Panc1 (cell line): ENCODE measurements around the gene HUS1. TPM values are rescaled to one million over a fixed set of nuclear protein-coding genes. Genes with fewer than 3 reads are reported as not detected.

Source experiments
- ATAC-seq: fragments of 200-7000 bp; cut with Tn5 transposase; 2 replicates; pipeline ENCODE4 v1.9.1; 2020; ENCODE audit warnings: mild to moderate bottlenecking, moderate library complexity
- BruUV-seq: library from RNA; stranded (reverse); fragments of 400-500 nt; replicated peaks from 2 replicates; lab custom pipeline; 2021; lab: Mats Ljungman, UMichigan
- CTCF ChIA-PET: fragments of 300-600 bp; sonication (Branson Sonifier 250); formaldehyde crosslinking; loops from one replicate; lab custom pipeline; 2022; ENCODE audit warnings: antibody characterized with exemption; lab: Charles Lee
- POLR2A ChIA-PET: fragments of 300-600 bp; sonication (Branson Sonifier 250); formaldehyde crosslinking; loops from one replicate; lab custom pipeline; 2022; ENCODE audit warnings: antibody characterized with exemption; lab: Charles Lee
- DNase-seq: peaks from one replicate; pipeline ENCODE4 v3.0.0-alpha.2; 2010; ENCODE audit warnings: low read depth, low spot score
- H3K27ac ChIP-seq: 2 replicates; pipeline ENCODE4 v1.5.1; 2011; ENCODE audit warnings: mild to moderate bottlenecking, low read length, inconsistent platforms
- H3K27me3 ChIP-seq: fragments of 200-500 bp; sonication (Bioruptor generic); 2 replicates; pipeline ENCODE4 v1.6.0; 2014; ENCODE audit warnings: low read length, inconsistent platforms; ENCODE audit not compliant: control insufficient read depth, insufficient read depth
- H3K36me3 ChIP-seq: fragments of 200-500 bp; sonication (Bioruptor generic); 2 replicates; pipeline ENCODE4 v1.5.1; 2014; ENCODE audit warnings: inconsistent platforms, mild to moderate bottlenecking, low read length, moderate library complexity; ENCODE audit not compliant: control insufficient read depth, insufficient read depth
- H3K4me1 ChIP-seq: 2 replicates; pipeline ENCODE4 v1.5.1; 2011; ENCODE audit warnings: inconsistent platforms, mild to moderate bottlenecking, low read length, moderate library complexity; ENCODE audit not compliant: control insufficient read depth, insufficient read depth
- H3K4me3 ChIP-seq, 2 experiments: 2 replicates each; pipeline ENCODE4 v1.5.1; 2011 to 2012; ENCODE audit warnings: low read depth in 2 of 2, low read length in 2 of 2, mild to moderate bottlenecking in 2 of 2, inconsistent platforms in 1 of 2, moderate library complexity in 1 of 2
- H3K9me3 ChIP-seq: fragments of 200-500 bp; sonication (Bioruptor generic); 2 replicates; pipeline ENCODE4 v1.5.1; 2014; ENCODE audit warnings: low read depth, mild to moderate bottlenecking, inconsistent platforms, low read length, moderate library complexity; ENCODE audit not compliant: control insufficient read depth, insufficient read depth
- CTCF ChIP-seq: fragments of 450-650 bp; IDR thresholded peaks from 2 replicates; pipeline ENCODE4 v1.5.1; 2017; ENCODE audit warnings: mild to moderate bottlenecking
- POLR2AphosphoS5 ChIP-seq: IDR thresholded peaks from 2 replicates; pipeline ENCODE4 v1.6.1; 2012; ENCODE audit warnings: mild to moderate bottlenecking, low read depth, low read length, moderate library complexity
- REST ChIP-seq, 2 experiments: IDR thresholded peaks; 2 replicates each; pipeline ENCODE4 v1.6.1; 2011 to 2012; ENCODE audit warnings: low read depth in 2 of 2, control low read depth in 1 of 2, low read length in 1 of 2, mild to moderate bottlenecking in 1 of 2, moderate library complexity in 1 of 2; ENCODE audit not compliant: insufficient read depth in 1 of 2
- SIN3A ChIP-seq: IDR thresholded peaks from 2 replicates; pipeline ENCODE4 v1.6.1; 2012; ENCODE audit warnings: low read depth, mild to moderate bottlenecking, low read length, moderate library complexity, borderline replicate concordance; ENCODE audit not compliant: insufficient read depth
- TCF7L2 ChIP-seq: IDR thresholded peaks from 2 replicates; pipeline ENCODE4 v1.6.1; 2011; ENCODE audit warnings: mild to moderate bottlenecking, low read depth, low read length, inconsistent platforms
- in situ Hi-C: cut with HindIII; loops from 2 replicates; pipeline ENCODE4 v1.10.0; 2016; ENCODE audit warnings: low sequenced_read_pairs, low pct_unique_long_range_greater_than_20kb
- intact Hi-C: fragments of 100-400 bp; cut with micrococcal nuclease; formaldehyde crosslinking; loops from one replicate; pipeline ENCODE4 v1.10.0; 2022; ENCODE audit not compliant: unreplicated experiment
- total RNA-seq: library from RNA; stranded (reverse); gene quantifications from one replicate; pipeline ENCODE4 v1.2.1, GENCODE V29; 2021; ENCODE audit not compliant: unreplicated experiment

The HUS1 gene
- total RNA-seq, 1 experiment from 2014 or later: 72.7 TPM

- Histone ChIP-seq H3K27ac (peak overlapping the region; percentile 96), H3K27me3 (no peaks in the 10 kb centered on the region), H3K9me3 (no peaks in the 10 kb centered on the region), H3K4me3 (peak overlapping the region; percentile 44 to 56), H3K4me1 (peaks cover 22% of the 10 kb centered on the region), H3K36me3 (no peaks in the 10 kb centered on the region)
- ChIA-PET POLR2A (interaction anchor here (0.9 kb wide), 1 partner anchor 104 kb away, joined by 3 read pairs; no protein-coding TSS in a partner anchor), CTCF (interaction anchor here (0.6 to 2.2 kb wide), 12 partner anchors 23 to 725 kb away, joined by 3 to 22 read pairs (median 4); partner anchors contain the start of gene C7orf57)
- in situ Hi-C loops (loop anchor here (10.0 kb wide), 1 partner anchor 83 kb away; no protein-coding TSS in a partner anchor), intact Hi-C loops (loop anchor here (1.0 to 5.0 kb wide), 3 partner anchors 95 to 160 kb away; partner anchors contain the start of gene UPP1)
- BruUV-seq: no TSS peak
- peak; percentile 100 for ATAC-seq
- TF ChIP-seq REST (IDR thresholded peaks at IDR 0.05; ENCODE audit: insufficient read depth in 1 of 2, low read depth in 2 of 2, low read length in 1 of 2) (peak in 1 of 2 experiments; percentile 67; a peak in 1 of 4 replicates), POLR2AphosphoS5 (peak; percentile 67), CTCF (peak; percentile 94), SIN3A (no peak), TCF7L2 (peak; percentile 57)
- peak; percentile 75 for DNase-seq
Observed at GRCh38 chr7:47991741-47992311, 12.4 kb upstream of the HUS1 start.

- ChIA-PET CTCF (interaction anchor here (0.6 to 2.2 kb wide), 11 partner anchors 24 to 725 kb away, joined by 3 to 22 read pairs (median 4); partner anchors contain the start of gene C7orf57), POLR2A (interaction anchor here (0.9 kb wide), 1 partner anchor 105 kb away, joined by 3 read pairs; no protein-coding TSS in a partner anchor)
- Histone ChIP-seq H3K4me1 (peaks cover 22% of the 10 kb centered on the region), H3K36me3 (no peaks in the 10 kb centered on the region), H3K27ac (peak overlapping the region; percentile 96), H3K9me3 (no peaks in the 10 kb centered on the region), H3K4me3 (peak overlapping the region; percentile 44 to 56), H3K27me3 (no peaks in the 10 kb centered on the region)
- BruUV-seq: no TSS peak
- ATAC-seq (peak; percentile 54), DNase-seq (no peak)
- TF ChIP-seq REST (IDR thresholded peaks at IDR 0.05; ENCODE audit: insufficient read depth in 1 of 2, low read depth in 2 of 2, low read length in 1 of 2) (no peak), CTCF (no peak), TCF7L2 (no peak), POLR2AphosphoS5 (no peak), SIN3A (no peak)
- in situ Hi-C loops (loop anchor here (10.0 kb wide), 1 partner anchor 84 kb away; no protein-coding TSS in a partner anchor), intact Hi-C loops (loop anchor here (1.0 to 5.0 kb wide), 3 partner anchors 96 to 161 kb away; partner anchors contain the start of gene UPP1)
Observed at GRCh38 chr7:47991270-47991669, 11.9 kb upstream of the HUS1 start.
